AG08395 (cell line): ENCODE measurements around the gene DGCR6L.
"Not testable (repeated sequence)": the region's sequence is repeated elsewhere in the genome, so short reads cannot be mapped to it uniquely, and the experiment has no call there.

Experiments
- DNase-seq: peaks from one replicate; pipeline ENCODE4 v3.0.0; 2012; ENCODE audit warnings: mixed read lengths, low spot score

Gene DGCR6L

DNA sequence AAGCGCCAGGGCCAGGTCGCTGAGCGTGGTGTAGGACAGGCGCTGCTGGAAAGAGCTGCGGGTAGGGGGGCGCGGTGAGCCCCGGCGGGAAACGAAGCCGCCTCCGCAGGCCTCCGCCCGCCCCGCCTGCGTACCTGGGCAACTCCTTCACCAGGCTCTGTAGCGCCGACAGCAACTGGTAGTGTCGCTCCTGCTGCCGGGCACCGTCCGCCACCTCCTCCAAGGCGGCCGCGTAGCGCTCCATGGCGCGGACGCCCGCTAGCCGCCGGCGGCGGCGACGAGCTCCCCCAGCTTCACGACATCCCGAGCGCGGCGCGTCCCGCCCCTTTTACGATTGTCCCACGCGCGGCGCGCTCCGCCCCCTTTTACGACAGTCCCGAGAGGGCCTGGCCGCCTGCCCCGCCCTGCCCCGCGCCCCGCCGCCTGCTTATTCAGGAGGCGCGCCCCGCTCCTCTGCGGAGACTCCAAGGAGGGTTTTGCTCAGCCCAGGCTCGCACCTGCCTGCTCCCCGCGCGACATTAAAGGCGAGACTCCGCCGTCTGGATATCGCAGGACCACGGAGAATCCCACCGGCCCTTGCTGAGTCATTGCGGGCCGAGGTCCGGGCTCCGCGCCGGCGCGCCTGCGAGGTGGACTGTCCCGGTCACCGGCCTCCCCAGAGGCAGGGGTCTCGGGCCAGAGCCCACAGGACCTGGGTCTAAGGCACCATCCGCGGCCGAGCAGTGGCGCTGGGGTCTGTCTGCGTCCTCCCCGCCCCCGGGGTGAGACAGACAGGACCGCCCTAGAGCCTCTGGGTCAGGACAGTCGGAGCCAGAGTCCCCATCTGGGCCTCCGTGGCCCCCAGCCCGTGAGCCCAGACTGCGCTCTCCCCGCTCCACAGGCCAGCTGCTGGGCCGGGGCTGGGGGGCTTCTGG, at the start of gene DGCR6L:
Gene DGCR6L (minus strand): TSS at position 316 of the 914 bp plus-strand sequence. CDS start 72 bp downstream, at position 244.
- DNase-seq, result peak; percentile 95

DNA sequence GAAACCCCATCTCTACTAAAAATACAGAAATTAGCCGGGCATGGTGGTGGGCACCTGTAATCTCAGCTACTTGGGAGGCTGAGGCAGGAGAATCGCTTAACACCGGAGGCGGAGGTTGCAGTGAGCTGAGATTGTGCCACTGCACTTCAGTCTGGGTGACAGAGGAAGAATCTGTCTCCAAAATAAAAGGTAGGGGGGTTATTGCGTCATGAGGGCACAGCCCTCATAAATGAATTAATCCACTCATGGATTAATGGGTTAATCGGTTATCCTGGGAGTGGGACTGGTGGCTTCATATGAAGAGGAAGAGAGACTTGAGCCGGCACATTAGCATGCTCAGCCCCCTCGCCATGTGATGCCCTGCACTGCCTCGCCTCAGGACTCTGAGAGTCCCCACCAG, 49.0 kb upstream of the DGCR6L start:
- not testable (repeated sequence) for DNase-seq

DNA sequence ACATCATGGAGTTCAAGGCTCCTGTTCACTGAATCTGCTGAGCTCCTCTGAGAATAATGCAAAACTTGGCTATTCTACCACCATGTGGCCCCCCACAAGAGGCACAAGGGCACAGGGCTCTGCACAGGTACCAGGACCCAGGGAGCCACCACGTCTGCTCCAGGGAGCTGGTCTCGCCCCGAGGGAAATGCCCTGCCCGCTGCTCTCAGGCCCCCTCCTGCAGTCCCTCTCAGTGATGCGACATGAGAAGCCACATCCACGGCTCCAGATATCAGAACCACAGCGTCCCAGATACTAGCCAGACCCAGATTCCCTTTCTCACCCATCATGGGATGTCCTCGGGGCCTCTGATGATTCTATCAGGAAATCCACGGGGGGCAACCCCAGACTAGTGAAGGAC, 47.0 kb upstream of the DGCR6L start:
- DNase-seq, result not testable (repeated sequence)

DNA sequence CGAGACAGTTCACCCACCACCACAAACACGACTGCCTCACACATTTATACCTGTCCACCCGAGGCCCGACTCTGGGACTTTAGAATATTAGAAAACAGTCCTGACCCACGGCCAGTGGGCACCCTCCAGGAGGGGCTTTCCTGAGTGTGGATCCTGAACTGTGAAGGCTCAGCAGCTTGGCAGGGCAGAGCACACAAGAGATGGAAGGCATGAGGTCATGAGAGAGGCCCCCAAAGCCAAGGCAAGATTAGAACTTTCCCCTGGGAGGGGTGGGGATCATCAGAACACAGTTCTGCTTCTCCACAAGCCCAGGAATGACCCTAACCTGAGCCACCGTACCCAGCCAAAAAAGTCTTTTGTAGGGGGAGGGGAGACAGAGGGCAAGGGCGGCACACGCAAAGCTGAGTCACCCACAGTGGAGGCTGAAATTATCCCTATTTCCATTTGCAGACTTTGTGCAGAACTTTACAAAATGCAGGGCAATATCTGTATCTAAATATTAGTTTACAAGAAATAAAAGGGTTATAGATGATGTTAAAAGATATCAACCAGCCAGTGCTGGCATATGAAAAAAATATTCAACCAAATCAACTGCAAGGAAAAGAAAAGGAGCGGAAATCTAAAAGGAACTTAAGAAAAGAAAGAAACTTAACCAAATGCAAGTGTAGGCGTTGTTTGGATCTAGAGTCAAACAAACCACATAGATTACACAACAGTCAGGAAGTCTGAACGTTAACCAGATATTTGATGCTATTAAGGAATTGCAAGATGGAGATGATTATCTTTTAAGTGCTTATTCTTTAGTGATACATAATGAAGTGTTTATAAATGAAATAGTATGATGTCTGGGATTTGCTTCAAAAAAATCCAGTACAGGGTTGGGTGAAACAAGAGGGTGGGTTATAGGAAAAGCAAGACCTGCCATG, 44.7 kb upstream of the DGCR6L start:
- not testable (repeated sequence) for DNase-seq

DNA sequence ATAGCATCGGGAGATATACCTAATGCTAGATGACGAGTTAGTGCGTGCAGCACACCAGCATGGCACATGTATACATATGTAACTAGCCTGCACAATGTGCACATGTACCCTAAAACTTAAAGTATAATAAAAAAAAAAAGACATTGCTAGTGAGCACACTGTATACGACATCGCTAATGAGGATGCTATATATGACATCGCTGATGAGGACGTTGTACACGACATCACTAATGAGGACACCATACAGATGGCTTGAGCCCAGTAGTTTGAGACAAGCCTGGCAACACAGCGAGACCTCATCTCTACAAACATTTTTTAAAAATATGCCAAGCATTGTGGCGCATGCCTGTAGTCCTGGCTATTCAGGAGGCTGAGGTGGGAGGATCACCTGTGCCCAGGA, 42.5 kb upstream of the DGCR6L start:
- DNase-seq, result not testable (repeated sequence)

DNA sequence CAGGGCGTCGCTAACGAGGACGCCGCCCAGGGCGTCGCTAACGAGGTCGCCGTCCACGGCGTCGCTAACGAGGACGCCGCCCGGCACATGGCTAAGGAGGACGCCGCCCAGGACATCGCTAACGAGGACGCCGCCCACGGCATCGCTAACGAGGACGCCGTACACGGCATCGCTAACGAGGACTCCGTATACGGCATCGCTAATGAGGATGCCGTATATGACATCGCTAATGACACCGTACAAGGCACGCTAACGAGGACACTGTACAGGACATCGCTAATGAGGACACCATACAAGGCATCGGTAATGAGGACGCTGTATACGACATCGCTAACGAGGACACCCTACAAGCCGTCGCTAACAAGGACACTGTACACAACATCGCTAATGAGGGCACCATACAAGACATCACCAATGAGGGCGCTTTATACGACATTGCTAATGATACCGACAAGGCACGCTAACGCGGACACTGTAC, 41.9 kb upstream of the DGCR6L start:
- not testable (repeated sequence) for DNase-seq

DNA sequence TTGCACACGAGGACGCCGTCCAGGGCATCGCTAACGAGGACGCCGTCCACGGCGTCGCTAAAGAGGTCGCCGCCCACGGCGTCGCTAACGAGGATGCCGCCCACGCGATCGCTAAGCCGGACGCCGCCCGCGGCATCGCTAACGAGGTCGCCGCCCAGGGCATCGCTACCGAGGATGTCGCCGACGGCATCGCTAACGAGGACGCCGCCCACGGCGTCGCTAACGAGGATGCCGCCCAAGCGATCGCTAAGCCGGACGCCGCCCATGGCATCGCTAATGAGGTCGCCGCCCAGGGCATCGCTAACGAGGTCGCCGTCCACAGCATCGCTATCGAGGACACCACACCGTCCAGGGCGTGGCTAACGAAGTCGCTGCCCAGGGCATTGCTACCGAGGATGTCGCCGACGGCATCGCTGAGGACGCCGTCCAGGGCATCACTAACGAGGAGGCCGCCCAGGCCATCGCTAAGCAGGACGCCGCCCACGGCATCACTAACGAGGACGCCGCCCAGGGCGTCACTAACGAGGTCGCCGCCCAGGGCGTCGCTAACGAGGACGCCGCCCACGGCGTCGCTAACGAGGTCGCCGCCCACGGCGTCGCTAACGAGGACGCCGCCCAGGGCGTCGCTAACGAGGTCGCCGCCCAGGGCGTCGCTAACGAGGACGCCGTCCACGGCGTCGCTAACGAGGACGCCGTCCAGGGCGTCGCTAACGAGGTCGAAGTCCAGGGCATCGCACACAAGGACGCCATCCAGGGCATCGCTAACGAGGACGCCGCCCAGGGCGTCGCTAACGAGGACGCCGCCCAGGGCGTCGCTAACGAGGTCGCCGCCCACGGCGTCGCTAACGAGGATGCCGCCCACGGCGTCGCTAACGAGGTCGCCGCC, 41.2 kb upstream of the DGCR6L start:
- DNase-seq, result not testable (repeated sequence)

DNA sequence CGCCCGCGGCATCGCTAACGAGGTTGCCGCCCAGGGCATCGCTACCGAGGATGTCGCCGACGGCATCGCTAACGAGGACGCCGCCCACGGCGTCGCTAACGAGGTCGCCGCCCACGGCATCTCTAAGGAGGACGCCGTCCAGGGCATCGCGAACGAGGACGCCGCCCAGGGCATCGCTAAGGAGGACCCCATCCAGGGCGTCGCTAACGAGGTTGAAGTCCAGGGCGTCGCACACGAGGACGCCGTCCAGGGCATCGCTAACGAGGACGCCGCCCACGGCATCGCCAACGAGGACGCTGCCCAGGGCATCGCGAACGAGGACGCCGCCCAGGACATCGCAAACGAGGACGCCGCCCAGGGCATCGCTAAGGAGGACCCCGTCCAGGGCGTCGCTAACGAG, 40.4 kb upstream of the DGCR6L start:
- not testable (repeated sequence) for DNase-seq

DNA sequence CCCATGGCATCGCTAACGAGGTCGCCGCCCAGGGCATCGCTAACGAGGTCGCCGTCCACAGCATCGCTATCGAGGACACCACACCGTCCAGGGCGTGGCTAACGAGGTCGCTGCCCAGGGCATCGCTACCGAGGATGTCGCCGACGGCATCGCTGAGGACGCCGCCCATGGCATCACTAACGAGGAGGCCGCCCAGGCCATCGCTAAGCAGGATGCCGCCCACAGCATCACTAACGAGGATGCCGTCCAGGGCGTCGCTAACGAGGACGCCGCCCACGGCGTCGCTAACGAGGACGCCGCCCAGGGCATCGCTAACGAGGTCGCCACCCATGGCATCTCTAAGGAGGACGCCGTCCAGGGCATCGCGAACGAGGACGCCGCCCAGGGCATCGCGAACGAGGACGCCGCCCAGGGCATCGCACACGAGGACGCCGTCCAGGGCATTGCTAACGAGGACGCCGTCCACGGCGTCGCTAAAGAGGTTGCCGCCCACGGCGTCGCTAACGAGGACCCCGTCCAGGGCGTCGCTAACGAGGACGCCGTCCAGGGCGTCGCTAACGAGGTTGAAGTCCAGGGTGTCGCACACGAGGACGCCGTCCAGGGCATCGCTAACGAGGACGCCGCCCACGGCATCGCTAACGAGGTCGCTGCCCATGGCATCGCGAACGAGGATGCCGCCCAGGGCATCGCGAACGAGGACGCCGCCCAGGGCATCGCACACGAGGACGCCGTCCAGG, 38.8 kb upstream of the DGCR6L start:
- DNase-seq, result not testable (repeated sequence)

DNA sequence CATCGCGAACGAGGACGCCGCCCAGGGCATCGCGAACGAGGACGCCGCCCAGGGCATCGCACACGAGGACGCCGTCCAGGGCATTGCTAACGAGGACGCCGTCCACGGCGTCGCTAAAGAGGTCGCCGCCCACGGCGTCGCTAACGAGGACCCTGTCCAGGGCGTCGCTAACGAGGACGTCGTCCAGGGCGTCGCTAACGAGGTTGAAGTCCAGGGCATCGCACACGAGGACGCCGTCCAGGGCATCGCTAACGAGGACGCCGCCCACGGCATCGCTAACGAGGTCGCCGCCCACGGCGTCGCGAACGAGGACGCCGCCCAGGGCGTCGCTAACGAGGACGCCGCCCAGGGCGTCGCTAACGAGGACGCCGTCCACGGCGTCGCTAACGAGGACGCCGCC, 38.1 kb upstream of the DGCR6L start:
- not testable (repeated sequence) for DNase-seq

DNA sequence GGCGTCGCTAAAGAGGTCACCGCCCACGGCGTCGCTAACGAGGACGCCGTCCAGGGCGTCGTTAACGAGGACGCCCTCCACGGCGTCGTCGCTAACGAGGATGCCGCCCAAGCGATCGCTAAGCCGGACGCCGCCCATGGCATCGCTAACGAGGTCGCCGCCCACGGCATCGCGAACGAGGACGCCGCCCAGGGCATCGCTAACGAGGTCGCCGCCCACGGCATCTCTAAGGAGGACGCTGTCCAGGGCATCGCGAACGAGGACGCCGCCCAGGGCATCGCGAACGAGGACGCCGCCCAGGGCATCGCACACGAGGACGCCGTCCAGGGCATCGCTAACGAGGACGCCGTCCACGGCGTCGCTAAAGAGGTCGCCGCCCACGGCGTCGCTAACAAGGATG, 37.0 kb upstream of the DGCR6L start:
- not testable (repeated sequence) for DNase-seq

DNA sequence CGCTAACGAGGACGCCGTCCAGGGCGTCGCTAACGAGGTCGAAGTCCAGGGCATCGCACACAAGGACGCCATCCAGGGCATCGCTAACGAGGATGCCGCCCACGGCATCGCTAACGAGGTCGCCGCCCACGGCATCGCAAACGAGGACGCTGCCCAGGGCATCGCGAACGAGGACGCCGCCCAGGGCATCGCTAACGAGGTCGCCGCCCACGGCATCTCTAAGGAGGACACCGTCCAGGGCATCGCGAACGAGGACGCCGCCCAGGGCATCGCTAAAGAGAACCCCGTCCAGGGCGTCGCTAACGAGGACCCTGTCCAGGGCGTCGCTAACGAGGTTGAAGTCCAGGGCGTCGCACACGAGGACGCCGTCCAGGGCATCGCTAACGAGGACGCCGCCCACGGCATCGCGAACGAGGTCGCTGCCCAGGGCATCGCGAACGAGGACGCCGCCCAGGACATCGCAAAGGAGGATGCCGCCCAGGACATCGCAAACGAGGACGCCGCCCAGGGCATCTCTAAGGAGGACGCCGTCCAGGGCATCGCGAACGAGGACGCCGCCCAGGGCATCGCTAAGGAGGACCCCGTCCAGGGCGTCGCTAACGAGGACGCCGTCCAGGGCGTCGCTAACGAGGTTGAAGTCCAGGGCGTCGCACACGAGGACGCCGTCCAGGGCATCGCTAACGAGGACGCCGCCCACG, 36.2 kb upstream of the DGCR6L start:
- not testable (repeated sequence) for DNase-seq

DNA sequence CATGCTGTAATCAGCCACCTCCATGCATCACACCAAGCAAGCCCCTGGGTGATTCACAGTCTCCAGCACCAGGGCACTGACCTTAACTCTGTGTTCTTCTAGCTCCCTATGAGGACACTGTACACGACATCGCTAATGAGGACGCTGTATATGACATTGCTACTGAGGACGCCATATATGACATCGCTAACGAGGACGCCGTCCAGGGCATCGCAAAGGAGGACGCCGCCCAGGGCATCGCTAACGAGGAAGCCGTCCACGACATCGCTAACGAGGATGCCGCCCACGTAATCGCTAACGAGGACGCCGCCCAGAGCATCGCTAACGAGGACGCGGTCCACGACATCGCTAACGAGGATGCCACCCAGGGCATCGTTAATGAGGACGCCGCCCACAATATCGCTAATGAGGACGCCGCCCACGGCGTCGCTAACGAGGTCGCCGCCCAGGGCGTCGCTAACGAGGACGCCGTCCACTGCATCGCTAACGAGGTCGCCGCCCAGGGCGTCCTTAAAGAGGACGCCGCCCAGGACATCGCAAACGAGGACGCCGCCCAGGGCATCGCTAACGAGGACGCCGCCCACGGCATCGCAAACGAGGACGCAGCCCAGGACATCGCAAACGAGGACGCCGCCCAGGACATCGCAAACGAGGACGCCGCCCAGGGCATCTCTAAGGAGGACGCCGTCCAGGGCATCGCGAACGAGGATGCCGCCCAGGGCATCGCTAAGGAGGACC, 34.5 kb upstream of the DGCR6L start:
- DNase-seq, result no peak

DNA sequence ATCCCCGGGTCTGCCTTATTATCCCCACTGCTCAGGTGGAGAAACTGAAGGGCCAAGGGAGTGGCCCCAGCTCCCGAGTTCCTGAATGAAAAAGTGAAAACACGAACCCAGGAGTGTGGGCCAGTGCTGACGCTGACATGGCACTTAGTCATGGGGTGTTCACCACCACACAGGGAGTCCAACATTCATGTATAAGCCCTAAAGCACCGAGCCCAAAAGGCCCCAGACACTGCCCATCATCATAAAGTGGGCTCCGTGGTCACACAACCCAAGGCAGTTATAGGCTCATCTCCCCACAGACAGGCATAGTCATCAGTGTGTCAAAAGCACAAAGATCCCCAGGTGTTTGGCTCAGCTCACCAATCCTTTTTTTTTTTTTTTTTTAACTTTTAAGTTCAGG, 32.7 kb upstream of the DGCR6L start:
- not testable (repeated sequence) for DNase-seq

DNA sequence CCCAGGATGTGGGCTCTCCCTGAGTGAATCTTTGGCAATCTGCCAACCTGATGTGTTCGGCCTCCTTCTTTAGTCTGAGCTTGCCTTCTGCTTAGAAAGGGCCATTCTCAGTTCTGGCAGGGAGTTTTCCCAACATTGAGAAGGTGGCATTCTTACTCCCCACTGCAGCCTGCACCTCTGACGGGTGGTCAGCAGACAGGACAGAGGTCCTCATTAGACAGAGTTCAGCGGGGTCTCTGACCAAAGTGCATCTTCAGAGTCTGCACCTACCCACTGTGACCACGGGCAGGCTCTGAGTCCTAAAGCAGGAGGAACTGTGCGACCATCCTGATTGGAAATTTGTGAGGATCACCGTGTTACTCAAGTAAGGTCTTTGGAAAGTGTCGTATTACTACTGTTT, 26.7 kb upstream of the DGCR6L start:
- not testable (repeated sequence) for DNase-seq

DNA sequence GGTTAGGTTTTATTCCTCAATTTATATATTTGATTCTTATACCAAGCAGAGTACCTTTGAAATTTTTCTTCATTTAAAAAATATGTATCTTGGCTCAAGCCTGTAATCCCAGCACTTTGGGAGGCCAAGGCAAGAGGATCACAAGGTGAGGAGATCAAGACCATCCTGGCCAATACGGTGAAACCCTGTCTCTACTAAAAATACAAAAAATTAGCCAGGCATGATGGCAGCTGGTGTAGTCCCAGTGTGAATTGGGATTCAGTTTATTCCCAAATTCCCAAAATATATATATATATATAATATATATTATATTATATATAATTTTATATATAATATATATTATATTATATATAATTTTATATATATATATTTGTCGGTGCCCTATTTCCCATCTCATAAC, 18.4 kb upstream of the DGCR6L start:
- DNase-seq, result not testable (repeated sequence)

DNA sequence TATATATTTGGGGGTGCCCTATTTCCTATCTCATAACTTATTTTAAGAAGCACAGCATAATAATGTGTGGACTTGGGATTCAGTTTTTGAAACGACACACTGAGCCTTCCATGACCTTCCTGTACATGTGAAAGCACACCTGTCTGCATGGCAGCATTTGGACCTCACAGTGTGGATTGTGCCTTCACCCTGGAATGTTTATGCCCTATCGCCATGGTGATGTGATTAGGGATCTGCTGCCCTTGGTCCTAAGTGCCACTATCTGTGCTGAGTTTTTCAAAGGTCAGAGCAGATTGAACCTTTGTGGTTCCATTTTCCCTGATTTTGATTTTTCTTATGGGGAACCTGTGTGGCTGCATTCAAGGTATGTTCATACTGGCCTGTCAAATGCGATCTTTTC, 17.9 kb upstream of the DGCR6L start:
- not testable (repeated sequence) for DNase-seq

DNA sequence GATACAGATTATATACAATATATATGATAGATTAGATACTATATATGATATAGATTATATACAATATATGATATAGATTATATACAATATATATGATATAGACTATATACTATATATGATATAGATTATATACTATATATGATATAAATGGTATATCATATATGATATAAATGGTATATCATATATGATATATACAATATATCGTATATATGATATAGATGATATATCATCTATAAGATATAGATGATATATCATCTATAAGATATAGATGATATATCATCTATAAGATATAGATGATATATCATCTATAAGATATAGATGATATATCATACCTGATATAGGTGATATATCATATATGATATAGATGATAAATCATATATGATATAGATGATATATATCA, 16.7 kb upstream of the DGCR6L start:
- DNase-seq, result not testable (repeated sequence)

DNA sequence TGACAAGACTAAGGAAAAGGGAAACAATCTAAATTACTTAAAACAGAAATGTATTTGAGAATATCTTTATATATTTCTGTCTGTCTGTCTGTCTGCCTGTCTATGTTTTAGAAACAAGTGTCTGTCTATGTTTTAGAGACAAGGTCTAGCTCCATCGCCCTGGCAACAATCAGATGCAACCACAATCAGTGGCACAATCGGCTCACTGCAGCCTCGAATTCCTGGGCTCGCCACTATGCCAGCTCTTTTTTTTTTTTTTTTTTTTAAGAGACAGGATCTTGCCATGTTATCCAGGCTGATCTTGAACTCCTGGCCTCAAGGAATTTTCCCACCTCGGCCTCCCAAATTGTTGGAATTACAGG, 8.7 kb upstream of the DGCR6L start:
- not testable (repeated sequence) for DNase-seq
